ENCODE data around the gene PCSK2. TPM values are rescaled to one million over a fixed set of nuclear protein-coding genes. Genes with fewer than 3 reads are reported as not detected.

Gene PCSK2
- total and polyA plus RNA-seq, 2 donors (not counting 3 experiments of a cell fraction or from before 2014, with no cell fraction given), result not detected

- DNase-seq (ENCODE audit: low read depth, low spot score), result no peak
- H3K4me3 ChIP-seq (replicated peaks in 1 of 3; ENCODE audit: insufficient read depth in 1 of 3, low read depth in 1 of 3, low read length in 3 of 3), result no peak overlapping the region
- no peak for TF ChIP-seq EZH2 (IDR thresholded peaks at IDR 0.05; ENCODE audit: borderline replicate concordance, low read depth, low read length, severe bottlenecking)
- no peak for TF ChIP-seq MYC (IDR thresholded peaks at IDR 0.05; ENCODE audit: low read depth, low read length)
- no peaks in the 10 kb centered on the region for H4K20me1 ChIP-seq (replicated peaks; ENCODE audit: control insufficient read depth, extremely low read depth, insufficient read depth, low read length)
- H3K9me3 ChIP-seq (replicated peaks; ENCODE audit: control insufficient read depth, insufficient read depth, low read length), result no peaks in the 10 kb centered on the region
- no TSS peak for BruUV-seq (replicated peaks)
- H3K9me1 ChIP-seq (replicated peaks; ENCODE audit: control insufficient read depth, extremely low read depth, insufficient read depth, low read length), result no peaks in the 10 kb centered on the region
- H3K27me3 ChIP-seq (ENCODE audit: control insufficient read depth in 2 of 2, insufficient read depth in 2 of 2, low read length in 2 of 2), result no peaks in the 10 kb centered on the region
- ChIA-PET POLR2A (no interaction called here), CTCF (interaction anchor here (1.7 kb wide), 1 partner anchor 25 kb away, joined by 5 read pairs; no protein-coding TSS in a partner anchor)
- no peak for FAIRE-seq
- H3K4me1 ChIP-seq (ENCODE audit: control insufficient read depth, extremely low read depth, insufficient read depth, low read length), result no peaks in the 10 kb centered on the region
- dilution Hi-C loops (cut with MboI; ENCODE audit: extremely low pct_ligation_motif_present, low sequenced_read_pairs) (no loop called here), intact Hi-C loops (cut with micrococcal nuclease) (no loop called here)
- H3K9ac ChIP-seq (replicated peaks; ENCODE audit: extremely low read depth, insufficient read depth, low read length), result no peak overlapping the region
- no peaks in the 10 kb centered on the region for H3K36me3 ChIP-seq (ENCODE audit: control insufficient read depth in 2 of 2, extremely low read depth in 1 of 2, insufficient read depth in 2 of 2, low read length in 2 of 2)
- no peak overlapping the region for H3K4me2 ChIP-seq (ENCODE audit: insufficient read depth, low read length)
- no peaks in the 10 kb centered on the region for H3K79me2 ChIP-seq (ENCODE audit: control insufficient read depth, insufficient read depth, low read length)
- H3K27ac ChIP-seq (ENCODE audit: insufficient read depth, low read depth, low read length), result no peak overlapping the region
- no peak overlapping the region for H2AFZ ChIP-seq (ENCODE audit: low read depth, low read length)
Observed at GRCh38 chr20:17406051-17406590, 179.3 kb downstream of the PCSK2 start.

- Histone ChIP-seq H3K27me3 (ENCODE audit: control insufficient read depth in 2 of 2, insufficient read depth in 2 of 2, low read length in 2 of 2) (no peaks in the 10 kb centered on the region), H3K4me2 (ENCODE audit: insufficient read depth, low read length) (no peak overlapping the region), H3K9me3 (replicated peaks; ENCODE audit: control insufficient read depth, insufficient read depth, low read length) (no peaks in the 10 kb centered on the region), H3K4me1 (ENCODE audit: control insufficient read depth, extremely low read depth, insufficient read depth, low read length) (no peaks in the 10 kb centered on the region), H2AFZ (ENCODE audit: low read depth, low read length) (no peak overlapping the region), H4K20me1 (replicated peaks; ENCODE audit: control insufficient read depth, extremely low read depth, insufficient read depth, low read length) (no peaks in the 10 kb centered on the region), H3K79me2 (ENCODE audit: control insufficient read depth, insufficient read depth, low read length) (no peaks in the 10 kb centered on the region), H3K27ac (ENCODE audit: insufficient read depth, low read depth, low read length) (no peak overlapping the region), H3K9ac (replicated peaks; ENCODE audit: extremely low read depth, insufficient read depth, low read length) (no peak overlapping the region), H3K9me1 (replicated peaks; ENCODE audit: control insufficient read depth, extremely low read depth, insufficient read depth, low read length) (no peaks in the 10 kb centered on the region), H3K4me3 (replicated peaks in 1 of 3; ENCODE audit: insufficient read depth in 1 of 3, low read depth in 1 of 3, low read length in 3 of 3) (no peak overlapping the region), H3K36me3 (ENCODE audit: control insufficient read depth in 2 of 2, extremely low read depth in 1 of 2, insufficient read depth in 2 of 2, low read length in 2 of 2) (no peaks in the 10 kb centered on the region)
- intact Hi-C loops (cut with micrococcal nuclease), result no loop called here
- FAIRE-seq (no peak), DNase-seq (ENCODE audit: low read depth, low spot score) (no peak)
- CTCF ChIA-PET, result no interaction called here
- no peak for TF ChIP-seq MYC (IDR thresholded peaks at IDR 0.05; ENCODE audit: low read depth, low read length)
- TF ChIP-seq EZH2 (IDR thresholded peaks at IDR 0.05; ENCODE audit: borderline replicate concordance, low read depth, low read length, severe bottlenecking), result no peak
- TF ChIP-seq MAX (IDR thresholded peaks at IDR 0.05; ENCODE audit: insufficient read depth, insufficient read length), result no peak
- TF ChIP-seq CTCF (IDR thresholded peaks at IDR 0.05; ENCODE audit: extremely low read depth in 1 of 2, insufficient read depth in 1 of 2, low read depth in 1 of 2, low read length in 2 of 2), result no peak
- no peak for TF ChIP-seq POLR2AphosphoS5 (IDR thresholded peaks at IDR 0.05; ENCODE audit: insufficient read depth, low read depth, low read length)
- no peak for TF ChIP-seq FOS (IDR thresholded peaks at IDR 0.05; ENCODE audit: borderline replicate concordance, insufficient read depth, low read length)
- TF ChIP-seq JUN (IDR thresholded peaks at IDR 0.05; ENCODE audit: borderline replicate concordance, insufficient read depth, insufficient read length, low read depth), result no peak
- no peak for TF ChIP-seq POLR2A (IDR thresholded peaks at IDR 0.05; ENCODE audit: low read depth, low read length)
- no peak for TF ChIP-seq GATA2 (IDR thresholded peaks at IDR 0.05; ENCODE audit: insufficient read depth, insufficient read length, low read depth, low read length)
- dilution Hi-C loops (cut with MboI; ENCODE audit: extremely low pct_ligation_motif_present, low sequenced_read_pairs), result no loop called here
- POLR2A ChIA-PET, result no interaction called here
- no TSS peak for BruUV-seq (replicated peaks)
Observed at GRCh38 chr20:17407550-17407949, 180.7 kb downstream of the PCSK2 start.

Measured in endothelial cell of umbilical vein (primary cell).